Thyroid gland (tissue), 4 donors: ENCODE results near the gene AOAH.

Experiments used
- POLR2A ChIP-seq, 2 donors: fragments of 450-650 bp; IDR thresholded peaks; one replicate each; pipeline ENCODE4 v1.6.1; 2017; ENCODE audit warnings: antibody characterized with exemption in 2 of 2, mild to moderate bottlenecking in 2 of 2, moderate library complexity in 1 of 2
- TF ChIP-seq, protein P1 (sequence below), 6 experiments: fragments of 200-600 bp in 3 of 6; fragments of 450-650 bp in 3 of 6; sonication (generic) in 3 of 6; IDR thresholded peaks; one replicate each; pipeline ENCODE4 v1.5.1; 2016 to 2019; ENCODE audit warnings: antibody characterized with exemption in 6 of 6, mild to moderate bottlenecking in 2 of 6, inconsistent platforms in 1 of 6, moderate library complexity in 1 of 6

DNA sequence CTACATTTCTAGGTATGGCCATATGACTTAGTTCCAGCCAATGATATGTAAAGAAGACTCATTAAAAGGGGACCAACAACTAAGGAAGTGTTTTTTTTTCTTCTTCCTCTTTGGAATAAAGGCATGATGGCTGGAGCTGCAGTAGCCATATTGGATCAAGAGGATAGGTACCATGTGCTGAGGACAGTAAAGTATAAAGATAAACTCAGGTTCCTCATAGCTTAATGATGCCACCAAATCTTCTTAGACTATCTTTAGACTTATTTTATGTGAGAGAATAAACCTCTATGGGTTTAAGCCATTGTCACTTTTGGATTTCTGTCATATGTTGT, 249.3 kb downstream of the AOAH start:
- TF ChIP-seq POLR2A (IDR thresholded peaks at IDR 0.05), result no peak
- TF ChIP-seq, protein P1, sequence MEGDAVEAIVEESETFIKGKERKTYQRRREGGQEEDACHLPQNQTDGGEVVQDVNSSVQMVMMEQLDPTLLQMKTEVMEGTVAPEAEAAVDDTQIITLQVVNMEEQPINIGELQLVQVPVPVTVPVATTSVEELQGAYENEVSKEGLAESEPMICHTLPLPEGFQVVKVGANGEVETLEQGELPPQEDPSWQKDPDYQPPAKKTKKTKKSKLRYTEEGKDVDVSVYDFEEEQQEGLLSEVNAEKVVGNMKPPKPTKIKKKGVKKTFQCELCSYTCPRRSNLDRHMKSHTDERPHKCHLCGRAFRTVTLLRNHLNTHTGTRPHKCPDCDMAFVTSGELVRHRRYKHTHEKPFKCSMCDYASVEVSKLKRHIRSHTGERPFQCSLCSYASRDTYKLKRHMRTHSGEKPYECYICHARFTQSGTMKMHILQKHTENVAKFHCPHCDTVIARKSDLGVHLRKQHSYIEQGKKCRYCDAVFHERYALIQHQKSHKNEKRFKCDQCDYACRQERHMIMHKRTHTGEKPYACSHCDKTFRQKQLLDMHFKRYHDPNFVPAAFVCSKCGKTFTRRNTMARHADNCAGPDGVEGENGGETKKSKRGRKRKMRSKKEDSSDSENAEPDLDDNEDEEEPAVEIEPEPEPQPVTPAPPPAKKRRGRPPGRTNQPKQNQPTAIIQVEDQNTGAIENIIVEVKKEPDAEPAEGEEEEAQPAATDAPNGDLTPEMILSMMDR (IDR thresholded peaks at IDR 0.05), result no peak
